Transverse colon (tissue), 4 donors: ENCODE results near the gene NLRP12. TPM values are rescaled to one million over a fixed set of nuclear protein-coding genes. Genes with fewer than 3 reads are reported as not detected.
A peak's percentile ranks its signal among the peaks of the same experiment; 100 is the strongest.
"Not testable (repeated sequence)": the region's sequence is repeated elsewhere in the genome, so short reads cannot be mapped to it uniquely, and the experiment has no call there.

Experiments used
- DNase-seq: peaks from one replicate; pipeline ENCODE4 v3.0.0-alpha.2; 2019
- H3K27ac ChIP-seq, 4 donors: fragments of 200-600 bp; sonication (generic); 2 replicates each; pipeline ENCODE4 v1.5.1; 2016 to 2018; ENCODE audit warnings: inconsistent platforms in 4 of 4
- H3K27me3 ChIP-seq: fragments of 200-600 bp; sonication (generic); 2 replicates; pipeline ENCODE4 v1.5.1; 2017; ENCODE audit warnings: inconsistent platforms
- H3K36me3 ChIP-seq, 4 donors: fragments of 200-600 bp; sonication (generic); 2 replicates each; pipeline ENCODE4 v1.5.1; 2017 to 2019; ENCODE audit warnings: inconsistent platforms in 4 of 4
- H3K4me1 ChIP-seq, 4 donors: fragments of 200-600 bp; sonication (generic); 2 replicates each; pipeline ENCODE4 v1.5.1; 2017 to 2020; ENCODE audit warnings: inconsistent platforms in 4 of 4
- H3K4me3 ChIP-seq, 4 donors: fragments of 200-600 bp; sonication (generic); 1 replicate in 1 of 4; 2 replicates in 3 of 4; pipeline versions ENCODE4 v1.5.1 to v1.6.1; 2017 to 2019; ENCODE audit warnings: inconsistent platforms in 4 of 4
- H3K9me3 ChIP-seq, 2 donors: fragments of 200-600 bp; sonication (generic); 2 replicates each; pipeline ENCODE4 v1.5.1; 2017 to 2019; ENCODE audit warnings: inconsistent platforms in 2 of 2
- EP300 ChIP-seq: sonication (generic); formaldehyde crosslinking; IDR thresholded peaks from one replicate; pipeline ENCODE4 v1.6.1; 2017; ENCODE audit warnings: antibody characterized with exemption, low read depth
- POLR2A ChIP-seq: fragments of 450-650 bp; IDR thresholded peaks from one replicate; pipeline ENCODE4 v1.6.1; 2016; ENCODE audit warnings: antibody characterized with exemption, mild to moderate bottlenecking, moderate library complexity
- POLR2AphosphoS5 ChIP-seq, 3 donors: sonication (generic); formaldehyde crosslinking; IDR thresholded peaks; one replicate each; pipeline ENCODE4 v1.6.1; 2016; ENCODE audit warnings: antibody characterized with exemption in 3 of 3
- whole genome bisulfite sequencing, 2 donors: methylation state at CpG; one replicate each; pipeline ENCODE4 v1.1.5; 2018; ENCODE audit warnings: low coverage in 1 of 2; 5-methylcytosine and 5-hydroxymethylcytosine counted together
- in situ Hi-C, 4 donors: fragments of 200-750 bp; cut with MboI; loops; one replicate each; pipeline versions ENCODE4 v1.15.0 to v1.15.1; 2017; ENCODE audit warnings: low sequenced_read_pairs in 3 of 4, low pct_ligation_motif_present in 1 of 4, low pct_unique_long_range_greater_than_20kb in 1 of 4
- intact Hi-C: fragments of 100-400 bp; cut with DNase I; formaldehyde crosslinking; loops from one replicate; pipeline ENCODE4 v1.15.1; 2023; ENCODE audit warnings: low total_unique reads
- total RNA-seq, 4 donors: library from RNA; depleted of rRNA; stranded (reverse); fragments of >200 nt; gene quantifications; one replicate each; pipeline ENCODE4 v1.1.0, GENCODE V29; 2016
- TF ChIP-seq, protein P1 (sequence below), 5 experiments: fragments of 200-600 bp in 3 of 5; fragments of 450-650 bp in 2 of 5; sonication (generic) in 3 of 5; IDR thresholded peaks; 1 replicate in 2 of 5; 2 replicates in 3 of 5; pipeline ENCODE4 v1.5.1; 2016 to 2017; ENCODE audit warnings: antibody characterized with exemption in 5 of 5, inconsistent platforms in 3 of 5, mild to moderate bottlenecking in 2 of 5, moderate library complexity in 1 of 5

NLRP12 gene
- total RNA-seq, 4 donors from 2014 or later = 0.16 TPM; not detected in 3

GRCh38 chr19:53870485-53870844, 46.4 kb upstream of the NLRP12 start:
- 5 to 20% methylated on average over 1 to 5 of the region's 5 CpGs for WGBS, 2 donors
- Histone ChIP-seq H3K27me3 (no peaks in the 10 kb centered on the region), H3K36me3 (peaks cover 0 to 13% (median 5%) of the 10 kb centered on the region in 4 donors), H3K4me1 (peaks cover 36 to 77% (median 56%) of the 10 kb centered on the region in 4 donors), H3K4me3 (peak overlapping the region; percentile 3 to 81 (median 64)), H3K9me3 (no peaks in the 10 kb centered on the region), H3K27ac (peak overlapping the region; percentile 90 to 98 (median 97))
- in situ Hi-C loops = no loop called here
- DNase-seq = peak; percentile 76
- TF ChIP-seq, protein P1, sequence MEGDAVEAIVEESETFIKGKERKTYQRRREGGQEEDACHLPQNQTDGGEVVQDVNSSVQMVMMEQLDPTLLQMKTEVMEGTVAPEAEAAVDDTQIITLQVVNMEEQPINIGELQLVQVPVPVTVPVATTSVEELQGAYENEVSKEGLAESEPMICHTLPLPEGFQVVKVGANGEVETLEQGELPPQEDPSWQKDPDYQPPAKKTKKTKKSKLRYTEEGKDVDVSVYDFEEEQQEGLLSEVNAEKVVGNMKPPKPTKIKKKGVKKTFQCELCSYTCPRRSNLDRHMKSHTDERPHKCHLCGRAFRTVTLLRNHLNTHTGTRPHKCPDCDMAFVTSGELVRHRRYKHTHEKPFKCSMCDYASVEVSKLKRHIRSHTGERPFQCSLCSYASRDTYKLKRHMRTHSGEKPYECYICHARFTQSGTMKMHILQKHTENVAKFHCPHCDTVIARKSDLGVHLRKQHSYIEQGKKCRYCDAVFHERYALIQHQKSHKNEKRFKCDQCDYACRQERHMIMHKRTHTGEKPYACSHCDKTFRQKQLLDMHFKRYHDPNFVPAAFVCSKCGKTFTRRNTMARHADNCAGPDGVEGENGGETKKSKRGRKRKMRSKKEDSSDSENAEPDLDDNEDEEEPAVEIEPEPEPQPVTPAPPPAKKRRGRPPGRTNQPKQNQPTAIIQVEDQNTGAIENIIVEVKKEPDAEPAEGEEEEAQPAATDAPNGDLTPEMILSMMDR (IDR thresholded peaks at IDR 0.05) = no peak
- TF ChIP-seq POLR2A (peak; percentile 62), EP300 (no peak), POLR2AphosphoS5 (IDR thresholded peaks at IDR 0.05) (peak; percentile 21 to 77 (median 63))
- intact Hi-C loops = no loop called here

DNA sequence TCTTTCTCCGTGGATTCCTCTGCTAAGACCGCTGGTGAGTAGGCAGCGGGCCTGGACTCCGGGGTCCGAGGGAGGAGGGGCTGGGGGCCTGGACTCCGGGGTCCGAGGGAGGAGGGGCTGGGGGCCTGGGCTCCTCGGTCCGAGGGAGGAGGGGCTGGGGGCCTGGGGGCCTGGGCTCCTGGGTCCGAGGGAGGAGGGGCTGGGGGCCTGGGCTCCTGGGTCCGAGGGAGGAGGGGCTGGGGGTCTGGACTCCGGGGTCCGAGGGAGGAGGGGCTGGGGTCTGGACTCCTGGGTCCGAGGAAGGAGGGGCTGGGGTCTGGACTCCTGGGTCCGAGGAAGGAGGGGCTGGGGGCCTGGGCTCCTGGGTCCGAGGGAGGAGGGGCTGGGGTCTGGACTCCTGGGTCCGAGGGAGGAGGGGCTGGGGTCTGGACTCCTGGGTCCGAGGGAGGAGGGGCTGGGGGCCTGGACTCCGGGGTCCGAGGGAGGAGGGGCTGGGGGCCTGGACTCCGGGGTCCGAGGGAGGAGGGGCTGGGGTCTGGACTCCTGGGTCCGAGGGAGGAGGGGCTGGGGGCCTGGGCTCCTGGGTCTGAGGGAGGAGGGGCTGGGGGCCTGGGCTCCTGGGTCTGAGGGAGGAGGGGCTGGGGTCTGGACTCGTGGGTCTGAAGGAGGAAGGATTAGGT, 45.8 kb upstream of the NLRP12 start:
- Histone ChIP-seq H3K4me3 (peak overlapping the region; percentile 58 to 81 (median 72)), H3K27ac (peak overlapping the region; percentile 90 to 98 (median 97)), H3K36me3 (peaks cover 0 to 13% (median 5%) of the 10 kb centered on the region in 4 donors), H3K4me1 (peaks cover 36 to 77% (median 57%) of the 10 kb centered on the region in 4 donors)
- H3K27me3 ChIP-seq, DNase-seq, in situ Hi-C loops, H3K9me3 ChIP-seq, intact Hi-C loops: not testable (repeated sequence)
- 3% methylated on average over 9 of the region's 24 CpGs; no CpG with 5 or more reads in 1 of the 2 donors for WGBS, 2 donors

DNA sequence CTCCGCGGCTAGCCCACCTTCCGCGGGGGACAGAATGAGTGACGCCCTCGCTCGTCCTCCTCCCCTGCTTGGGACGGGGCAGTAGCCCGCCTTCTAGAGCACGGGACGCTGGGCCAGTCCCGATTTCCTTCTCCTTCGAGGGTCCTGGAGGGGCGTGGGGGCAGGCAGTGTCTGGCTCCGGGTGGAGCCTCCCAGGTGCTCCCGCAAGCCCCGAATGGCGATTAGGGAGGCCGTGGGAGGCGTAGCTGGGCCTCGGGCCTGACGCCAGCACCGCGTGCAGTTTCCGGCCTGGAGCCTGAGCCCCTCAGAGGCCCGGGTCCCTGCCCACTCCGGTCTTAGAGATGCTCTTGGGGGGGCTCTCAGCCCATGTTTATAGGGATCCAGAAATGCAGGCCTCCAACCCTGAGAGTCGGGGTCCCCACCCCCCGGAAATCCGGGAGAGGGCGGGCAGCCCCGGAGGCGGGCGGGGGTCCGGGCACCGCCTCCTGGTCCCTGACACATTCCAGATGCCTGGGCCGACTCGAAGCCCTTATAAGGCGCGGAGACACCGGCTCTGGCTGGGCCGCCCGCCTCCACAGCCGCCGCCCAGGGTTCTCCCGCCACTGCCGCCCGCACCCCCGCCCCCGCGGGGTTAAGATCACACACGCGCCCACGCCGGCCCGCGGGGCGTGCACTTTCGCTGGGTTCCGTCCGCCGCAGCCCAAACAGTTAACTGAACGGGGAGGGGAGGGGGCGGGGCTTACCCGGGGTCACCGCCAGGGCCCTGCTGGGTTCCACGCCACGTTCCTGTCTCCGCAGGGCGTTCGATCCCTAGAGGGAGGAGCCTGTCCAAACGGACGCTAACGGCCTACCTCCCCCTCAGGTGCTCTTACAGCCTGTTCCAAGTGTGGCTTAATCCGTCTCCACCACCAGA, 45.0 kb upstream of the NLRP12 start:
- H3K27ac ChIP-seq = peak overlapping the region; percentile 90 to 98 (median 97)
- DNase-seq = peak; percentile 93
- H3K4me3 ChIP-seq = peak overlapping the region; percentile 58 to 81 (median 72)
- TF ChIP-seq POLR2AphosphoS5 (IDR thresholded peaks at IDR 0.05) (peak; percentile 59 to 81 (median 65)), EP300 (no peak), POLR2A (peak; percentile 55)
- TF ChIP-seq, protein P1 (IDR thresholded peaks at IDR 0.05) = peak; percentile 34 to 83 (median 42)
- intact Hi-C loops (no loop called here), in situ Hi-C loops (no loop called here)
- H3K9me3 ChIP-seq = no peaks in the 10 kb centered on the region
- H3K4me1 ChIP-seq = peaks cover 35 to 73% (median 63%) of the 10 kb centered on the region in 4 donors
- peaks cover 0 to 9% (median 3%) of the 10 kb centered on the region in 4 donors for H3K36me3 ChIP-seq
- 0% methylated on average over 59 of the region's 75 CpGs; no CpG with 5 or more reads in 1 of the 2 donors for WGBS, 2 donors
- H3K27me3 ChIP-seq = no peaks in the 10 kb centered on the region

DNA sequence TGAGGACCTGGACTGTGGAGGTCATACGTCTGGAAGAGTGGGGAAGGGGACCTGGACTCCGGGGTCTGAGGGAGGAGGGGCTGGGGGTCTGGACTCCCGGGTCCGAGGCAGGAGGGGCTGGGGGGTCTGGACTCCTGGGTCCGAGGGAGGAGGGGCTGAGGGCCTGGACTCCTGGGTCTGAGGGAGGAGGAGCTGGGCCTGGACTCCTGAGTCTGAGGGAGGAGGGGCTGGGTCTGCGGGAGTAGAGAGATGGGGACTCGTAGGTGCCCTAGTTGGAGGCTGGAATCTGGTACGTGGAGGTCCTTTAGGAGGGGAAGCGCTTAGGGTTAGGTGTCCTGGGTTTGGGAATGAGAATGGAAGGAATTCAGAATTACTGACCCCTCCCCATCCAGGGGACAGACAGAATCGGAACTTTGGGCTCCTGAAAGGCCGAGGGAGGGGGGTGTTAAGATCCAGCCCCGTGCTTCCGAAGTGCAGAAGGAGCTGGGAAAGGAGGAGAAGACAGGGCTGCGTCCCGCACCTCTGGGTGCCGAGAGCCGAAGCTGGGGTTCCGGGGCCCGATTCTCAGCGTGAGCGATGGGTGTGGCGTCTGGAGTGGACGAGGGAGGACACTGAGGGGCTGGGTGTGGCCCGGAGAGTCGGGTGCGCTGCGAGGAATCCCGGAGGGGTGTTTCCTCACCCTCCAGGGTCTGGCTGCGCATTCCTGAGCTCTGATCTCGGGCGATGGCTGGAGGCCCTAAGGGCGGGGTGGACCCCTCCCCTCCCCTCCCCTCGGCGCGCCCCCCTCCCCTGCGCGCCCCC, 44.2 kb upstream of the NLRP12 start:
- peak; percentile 69 for DNase-seq
- no peaks in the 10 kb centered on the region for H3K9me3 ChIP-seq
- no peaks in the 10 kb centered on the region for H3K27me3 ChIP-seq
- WGBS, 2 donors = 1 to 2% methylated on average over 9 to 33 of the region's 37 CpGs
- H3K4me1 ChIP-seq = peaks cover 32 to 73% (median 66%) of the 10 kb centered on the region in 4 donors
- H3K4me3 ChIP-seq = peak overlapping the region; percentile 58 to 81 (median 72)
- peaks cover 0 to under 1% (median 0%) of the 10 kb centered on the region in 4 donors for H3K36me3 ChIP-seq
- H3K27ac ChIP-seq = peak overlapping the region; percentile 90 to 98 (median 97)
- intact Hi-C loops (no loop called here), in situ Hi-C loops (no loop called here)
- TF ChIP-seq POLR2AphosphoS5 (IDR thresholded peaks at IDR 0.05) = peak in 1 of 3 donors; percentile 9
- TF ChIP-seq POLR2A = no peak
- TF ChIP-seq, protein P1 (IDR thresholded peaks at IDR 0.05) = no peak
- TF ChIP-seq EP300 = no peak
